GM19193 (cell line): ENCODE data around the gene KCNV2.

Experiments used
- POLR2A ChIP-seq: IDR thresholded peaks from 4 replicates; pipeline ENCODE4 v1.6.1; 2011; ENCODE audit not compliant: insufficient read depth, insufficient read length; ENCODE audit errors: extremely low read depth

KCNV2 gene

DNA sequence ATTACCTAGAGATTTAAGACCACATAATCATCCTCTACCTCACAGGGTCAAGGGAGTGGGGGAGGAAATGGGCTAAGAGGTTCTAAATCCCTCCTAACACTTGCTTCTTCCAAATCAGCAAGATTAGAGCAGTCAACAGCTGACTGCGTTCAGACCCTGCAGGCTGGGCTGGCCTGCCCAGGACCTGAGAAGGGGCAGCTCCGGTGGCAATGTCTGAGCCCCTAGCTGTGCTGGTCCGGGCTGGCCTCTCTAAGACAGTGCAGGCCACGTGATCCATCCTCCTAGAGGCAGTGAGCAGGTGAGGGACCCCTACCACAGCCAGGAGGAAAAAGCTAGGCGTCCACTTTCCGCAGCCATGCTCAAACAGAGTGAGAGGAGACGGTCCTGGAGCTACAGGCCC lies at the start of gene KCNV2:
Gene KCNV2 (plus strand): TSS at position 126 of the 400 bp plus-strand sequence. CDS start 230 bp downstream, at position 356.
- TF ChIP-seq POLR2A: no peak

DNA sequence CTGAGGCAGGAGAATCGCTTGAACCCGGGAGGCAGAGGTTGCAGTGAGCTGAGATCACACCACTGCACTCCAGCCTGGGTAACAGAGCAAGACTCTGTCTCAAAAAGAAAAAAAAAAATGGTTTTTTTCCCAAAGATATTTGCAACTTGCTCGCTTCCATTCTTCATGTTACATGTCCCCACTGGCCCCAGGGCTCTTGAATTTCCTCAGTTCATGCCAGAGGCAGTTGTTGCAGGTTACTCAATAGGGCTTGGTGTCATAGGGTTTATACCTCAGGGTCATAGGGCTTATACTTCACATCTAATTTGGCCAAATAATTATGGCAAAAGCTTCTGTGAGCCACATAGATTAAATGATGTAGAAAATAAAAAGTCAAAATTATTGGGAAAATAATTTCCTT lies 44.1 kb upstream of the KCNV2 start:
- no peak for TF ChIP-seq POLR2A

DNA sequence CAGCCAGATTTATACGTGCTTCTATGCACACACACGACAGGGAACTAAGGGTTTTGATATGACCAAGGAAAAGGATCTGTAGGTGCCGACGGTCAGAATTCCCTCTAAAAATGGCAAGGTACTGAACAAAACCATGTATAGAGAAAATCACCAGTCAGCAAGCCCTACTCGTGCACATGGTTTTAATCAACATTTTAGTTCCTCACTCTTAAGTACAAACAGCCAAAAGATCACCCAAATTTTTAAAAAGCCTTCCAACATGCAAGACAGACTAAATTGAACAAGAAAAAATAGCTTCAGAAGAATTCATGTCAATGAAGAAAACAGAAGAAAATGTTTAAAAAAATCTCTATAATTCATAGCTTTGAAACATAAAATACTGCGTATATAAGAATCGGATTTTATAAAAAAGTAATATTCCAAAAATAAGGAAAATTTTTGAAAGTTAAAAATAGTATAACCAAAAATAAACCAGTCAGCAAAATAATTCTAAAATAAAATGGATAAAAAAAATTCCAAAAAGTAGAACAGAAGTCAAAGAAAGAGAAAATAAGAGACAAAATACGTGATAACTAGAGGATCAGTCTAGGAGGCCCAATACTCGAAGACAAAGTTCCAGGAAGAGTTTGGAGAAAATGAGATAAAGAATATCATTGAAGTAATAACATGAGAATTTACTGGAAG lies 43.0 kb upstream of the KCNV2 start:
- no peak for TF ChIP-seq POLR2A

DNA sequence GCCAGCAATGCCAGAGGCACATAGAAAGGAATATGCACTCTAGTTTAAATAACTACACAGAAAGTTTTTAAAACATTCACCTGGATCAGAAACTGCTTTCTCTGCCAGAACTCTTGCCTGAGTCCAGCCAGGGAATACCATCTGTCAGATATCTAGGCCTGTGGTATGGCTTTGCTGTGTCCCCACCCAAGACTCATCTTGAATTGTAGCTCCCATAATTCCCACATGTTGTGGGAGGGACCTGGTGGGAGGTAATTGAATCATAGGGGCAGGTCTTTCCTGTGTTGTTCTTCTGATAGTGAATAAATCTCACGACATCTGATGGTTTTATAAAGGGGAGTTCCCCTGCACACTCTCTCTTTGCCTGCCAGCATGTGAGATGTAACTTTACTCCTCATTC lies 41.5 kb upstream of the KCNV2 start:
- TF ChIP-seq POLR2A: no peak

DNA sequence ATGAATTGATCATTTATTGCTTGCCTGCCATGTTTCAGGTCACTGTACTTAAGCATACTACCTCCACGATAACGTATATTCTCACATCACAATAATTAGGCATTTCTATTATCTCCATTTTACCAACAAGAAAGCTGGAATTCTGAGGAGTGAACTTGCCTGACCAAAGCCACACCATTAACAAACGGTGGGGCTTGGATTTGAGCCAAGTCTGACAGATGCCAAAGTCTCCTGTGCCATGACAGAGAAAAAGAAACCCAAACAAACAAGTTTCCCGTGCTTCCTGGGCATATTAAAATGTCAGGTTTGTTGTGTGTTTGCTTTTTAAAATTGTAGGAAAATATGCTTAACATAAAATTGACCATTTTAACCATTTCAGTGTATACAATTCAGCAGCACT lies 40.8 kb upstream of the KCNV2 start:
- no peak for TF ChIP-seq POLR2A

DNA sequence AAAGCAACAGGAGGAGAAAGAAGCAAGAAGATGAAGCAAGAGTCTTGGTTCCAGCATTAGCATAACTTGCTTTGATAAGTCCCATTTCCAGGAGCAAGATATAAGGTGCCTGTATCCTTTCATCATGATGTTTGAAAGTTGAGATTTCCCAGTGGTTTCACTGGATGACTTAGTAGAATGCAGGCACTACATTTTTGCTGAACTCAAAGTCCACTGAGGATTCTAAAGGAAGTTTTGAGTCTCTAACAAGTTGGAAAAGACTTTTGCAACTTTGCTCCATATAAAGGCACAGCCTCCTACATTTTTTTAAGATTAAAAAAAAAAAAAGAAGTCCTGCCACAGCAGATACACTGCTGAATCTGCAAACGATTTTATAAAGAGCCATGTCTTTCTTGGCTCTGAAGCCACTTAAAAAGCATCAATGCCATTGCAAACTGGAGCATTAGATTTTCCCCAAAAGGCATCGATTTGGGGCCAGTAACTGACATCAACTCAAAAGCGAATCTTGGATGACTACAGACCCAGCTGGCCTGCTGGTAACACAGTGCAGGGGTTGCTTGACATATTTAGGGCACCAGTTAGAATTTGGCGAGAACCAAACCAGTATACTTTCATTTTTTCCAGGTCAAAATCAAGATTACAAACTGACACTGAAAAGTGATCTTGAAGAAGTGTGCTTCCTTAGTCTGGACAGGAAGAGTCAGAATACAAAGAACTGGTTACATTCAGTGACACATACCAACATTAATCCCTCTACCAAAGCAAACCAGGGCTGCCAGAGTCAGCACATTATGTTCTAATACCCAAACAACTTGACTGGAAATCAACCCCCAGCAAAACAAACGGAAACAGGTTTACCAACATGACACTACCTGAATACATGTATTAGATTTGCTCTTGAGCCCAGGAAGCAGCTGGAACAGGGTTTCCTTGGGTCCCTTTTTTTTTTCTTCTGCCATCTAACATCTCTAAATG lies 39.1 kb upstream of the KCNV2 start:
- TF ChIP-seq POLR2A: no peak

DNA sequence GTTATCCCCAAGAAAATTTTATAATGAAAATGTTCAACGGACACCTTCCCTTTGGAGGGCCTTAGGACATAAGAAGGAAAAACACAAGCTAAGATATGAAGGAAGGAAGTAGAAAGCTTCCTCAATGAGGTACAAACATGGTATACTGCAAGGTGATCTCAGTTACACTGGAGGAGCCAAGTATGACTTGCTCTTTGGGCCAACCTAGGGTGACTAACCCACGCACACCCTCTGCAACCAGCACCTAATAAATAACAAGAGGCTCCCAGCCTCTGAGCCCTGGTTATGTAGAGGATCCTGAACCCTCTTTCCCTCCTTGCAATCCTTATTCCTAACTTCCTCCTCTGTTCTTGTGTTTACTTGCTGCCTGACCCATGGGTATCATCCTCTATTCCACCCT lies 38.3 kb upstream of the KCNV2 start:
- no peak for TF ChIP-seq POLR2A

DNA sequence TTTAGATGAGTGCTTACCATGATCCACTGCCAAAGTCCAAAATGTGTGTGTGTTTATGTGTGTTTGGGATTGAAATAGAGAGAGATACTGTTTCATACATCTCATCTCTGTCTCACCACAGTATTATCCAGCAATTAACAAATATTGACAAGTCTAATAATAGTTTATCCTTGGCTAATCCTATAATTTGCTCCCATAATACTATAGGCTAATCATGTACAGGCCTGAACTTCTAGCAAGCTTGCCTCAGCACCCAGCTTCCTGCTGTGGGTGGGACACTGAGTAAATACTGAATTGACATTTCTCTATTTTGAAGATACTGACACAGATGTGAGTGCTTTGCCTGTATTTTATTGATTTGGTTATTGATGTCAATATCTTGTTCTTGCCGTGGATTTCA lies 35.3 kb upstream of the KCNV2 start:
- TF ChIP-seq POLR2A: no peak

DNA sequence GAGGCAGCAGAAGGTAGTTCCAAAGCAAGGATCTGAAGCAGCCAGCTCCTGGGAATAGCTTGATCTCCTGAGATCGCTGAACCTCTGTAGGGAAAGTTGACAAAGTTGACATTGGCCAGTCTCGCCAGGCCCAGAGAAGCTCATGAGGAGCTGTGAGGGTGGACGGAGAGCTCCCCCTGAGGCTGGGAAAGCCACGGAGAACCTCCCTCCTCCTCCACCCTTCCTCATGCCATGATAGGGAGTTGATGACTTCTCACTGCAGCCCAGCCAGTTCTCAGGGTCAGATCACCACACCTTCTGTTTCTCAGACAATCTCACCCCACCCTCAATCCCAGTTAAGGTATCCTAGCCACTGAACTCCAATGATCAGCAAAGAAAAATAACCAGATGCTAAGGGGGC lies 30.4 kb upstream of the KCNV2 start:
- no peak for TF ChIP-seq POLR2A

DNA sequence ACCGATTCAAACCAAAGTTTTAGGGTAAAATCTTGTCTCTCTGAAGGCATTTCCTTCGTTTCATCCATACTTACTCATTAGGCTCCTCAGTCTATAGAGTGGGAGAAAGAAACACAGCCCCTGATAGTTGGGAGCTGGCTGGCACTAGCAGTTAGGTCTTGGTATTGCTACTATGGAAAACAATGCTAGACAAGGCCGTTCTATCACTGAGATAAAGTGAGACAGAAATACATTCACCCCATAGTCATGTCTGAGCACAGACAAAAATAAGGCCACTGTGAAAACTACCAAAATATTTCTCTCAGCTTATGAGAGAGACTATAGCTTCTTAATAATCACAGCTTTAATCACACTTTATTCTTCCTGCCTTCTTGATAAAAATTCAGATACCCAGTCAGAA lies 28.7 kb upstream of the KCNV2 start:
- TF ChIP-seq POLR2A: no peak

DNA sequence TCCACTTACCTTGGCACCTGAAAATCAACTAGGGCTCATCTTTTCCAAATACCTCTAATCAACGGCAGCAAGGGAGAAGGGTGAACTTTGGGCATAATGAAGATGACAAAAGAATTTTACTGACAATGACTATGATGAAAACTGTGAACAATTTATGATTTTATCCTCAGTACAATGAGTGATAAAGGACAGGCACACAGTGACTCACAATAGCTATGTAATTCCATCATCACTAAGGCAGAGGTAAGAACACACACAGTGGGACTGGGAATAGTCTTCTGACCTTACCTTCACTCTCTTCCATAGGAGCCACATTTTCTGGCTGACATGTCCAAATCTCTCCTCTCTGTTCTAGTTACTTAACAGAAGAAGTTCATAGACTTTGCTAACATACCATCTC lies 26.1 kb upstream of the KCNV2 start:
- no peak for TF ChIP-seq POLR2A

DNA sequence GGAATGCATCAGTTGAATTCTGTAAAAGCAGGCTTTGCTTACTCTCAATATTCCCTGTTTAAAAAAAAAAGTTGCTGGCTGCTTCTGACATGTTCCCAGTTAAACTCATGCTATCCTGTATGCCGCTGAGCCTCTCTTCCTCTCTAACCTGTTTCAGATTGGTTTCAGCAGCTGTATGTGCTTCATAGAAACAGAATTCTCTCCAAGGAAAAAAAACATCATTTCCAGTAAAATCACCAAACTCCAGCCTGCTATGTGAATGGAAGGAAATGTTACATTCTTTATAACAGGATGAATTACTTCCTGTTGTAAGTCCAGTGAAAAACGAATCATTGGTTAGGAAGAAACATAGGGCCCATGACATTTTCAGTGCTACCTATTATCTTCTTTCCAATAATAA lies 25.7 kb upstream of the KCNV2 start:
- TF ChIP-seq POLR2A: no peak

DNA sequence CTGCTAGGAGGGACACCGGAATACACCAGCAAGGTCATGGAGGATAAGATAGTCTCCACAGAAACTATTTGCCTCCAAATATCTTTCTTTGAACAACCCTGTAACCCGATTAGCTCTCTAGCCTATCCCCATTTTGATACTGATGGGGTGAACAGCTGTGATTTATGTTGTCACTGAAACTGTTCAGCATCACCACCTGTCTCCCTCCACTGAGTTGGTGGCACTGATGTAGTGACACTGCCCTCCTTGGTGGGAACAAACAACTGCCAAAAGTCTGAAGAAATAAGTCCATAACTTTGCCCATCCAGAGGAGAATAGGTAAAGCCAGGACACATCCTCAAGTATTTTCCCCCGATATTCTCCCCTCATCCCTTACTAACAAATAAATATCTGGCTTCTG lies 24.3 kb upstream of the KCNV2 start:
- TF ChIP-seq POLR2A: no peak

DNA sequence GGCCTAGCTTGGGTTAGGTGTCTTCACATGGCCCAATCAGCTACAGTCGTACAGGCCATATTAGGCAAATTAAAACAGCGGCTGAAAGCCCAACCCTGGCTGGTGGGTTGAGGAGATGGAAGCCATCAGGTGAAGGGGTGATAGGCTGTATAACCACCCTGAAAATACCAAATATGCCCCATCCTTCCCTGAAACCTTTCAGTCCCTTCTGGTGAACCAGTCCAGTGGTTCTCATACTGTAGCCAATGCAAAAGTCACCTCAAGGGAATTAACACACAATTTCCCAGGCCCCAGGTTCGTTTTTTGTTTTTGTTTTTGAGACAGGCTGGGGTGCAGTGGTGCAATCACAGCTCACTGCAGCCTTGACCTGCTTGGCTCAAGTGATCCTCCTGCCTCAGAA lies 19.8 kb upstream of the KCNV2 start:
- TF ChIP-seq POLR2A: no peak

DNA sequence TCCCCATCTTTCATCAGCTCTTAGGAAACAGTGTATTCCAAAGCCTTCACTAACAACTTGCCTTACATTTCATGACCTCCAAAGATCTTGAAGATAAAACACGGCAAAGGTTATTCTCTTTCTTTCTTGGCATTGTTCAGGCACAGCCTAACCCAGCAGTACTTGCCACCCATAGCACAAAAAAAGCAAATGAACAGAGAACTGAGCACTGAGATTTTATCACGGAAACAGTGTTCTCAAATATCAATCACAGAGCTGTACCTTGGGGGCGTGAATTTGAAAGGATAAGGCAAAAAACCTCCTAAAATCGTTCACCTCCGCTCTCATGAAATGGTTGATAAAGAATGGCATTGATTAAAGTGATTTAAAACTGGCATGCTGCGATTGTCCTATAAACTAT lies 16.9 kb upstream of the KCNV2 start:
- no peak for TF ChIP-seq POLR2A

DNA sequence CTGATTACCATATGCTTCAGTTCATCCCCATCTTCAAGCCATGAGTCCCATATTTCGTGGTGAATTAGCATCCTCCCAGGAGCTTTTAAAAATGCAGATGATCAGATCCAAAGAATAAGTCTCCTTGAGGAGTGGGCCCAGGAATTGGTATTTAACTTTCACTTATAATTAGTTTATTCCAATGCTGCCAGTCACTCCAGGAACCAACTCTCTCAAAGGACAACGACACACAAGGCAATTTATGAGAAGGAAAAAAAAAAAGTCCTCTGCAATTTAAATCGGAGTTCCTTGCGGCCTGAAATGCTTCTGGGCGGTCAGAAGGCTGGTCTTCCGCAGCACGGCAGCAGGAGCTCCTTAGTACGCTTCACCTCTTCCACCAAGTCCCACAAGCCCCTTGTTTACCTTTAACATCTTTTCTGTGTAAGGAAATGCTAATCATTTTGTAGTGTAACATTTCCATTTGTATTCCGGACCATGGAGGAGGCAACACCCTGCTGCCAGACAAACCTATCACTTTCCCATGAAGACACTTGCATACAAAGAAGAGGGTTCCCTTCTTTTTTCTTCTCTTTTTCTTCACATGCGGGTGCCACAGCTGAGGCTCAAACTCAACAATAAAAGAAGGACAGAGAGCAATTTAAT lies 16.3 kb upstream of the KCNV2 start:
- TF ChIP-seq POLR2A: no peak

DNA sequence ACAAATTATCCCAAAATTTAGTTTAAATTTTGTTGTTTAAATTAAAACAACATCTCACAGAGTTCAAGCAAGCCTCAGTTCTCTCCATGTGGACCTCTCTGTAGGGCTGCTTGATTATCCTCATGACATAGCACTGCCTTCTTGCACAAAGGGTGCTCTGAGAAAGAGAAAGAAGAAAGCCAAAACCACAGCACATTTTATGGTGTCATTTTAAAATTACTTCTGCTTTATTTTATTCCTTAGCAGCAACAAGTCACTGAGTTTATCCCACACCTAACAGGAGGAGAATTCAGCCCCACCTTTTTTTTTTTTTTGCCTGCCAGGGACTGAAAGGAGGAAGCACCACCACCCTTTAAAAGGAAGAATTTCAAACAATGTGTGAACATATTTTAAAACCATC lies 12.8 kb upstream of the KCNV2 start:
- no peak for TF ChIP-seq POLR2A
